K562 (cell line): ENCODE measurements around the gene SLC35B1. TPM values are rescaled to one million over a fixed set of nuclear protein-coding genes. Genes with fewer than 3 reads are reported as not detected.

Source experiments
- ATAC-seq: fragments of 200-7000 bp; cut with Tn5 transposase; 3 replicates; pipeline ENCODE4 v1.9.1; 2020; ENCODE audit warnings: moderate library complexity
- BruUV-seq: library from RNA; stranded (reverse); fragments of 400-500 nt; replicated peaks from 2 replicates; lab custom pipeline; 2021; lab: Mats Ljungman, UMichigan
- CTCF ChIA-PET: fragments of 300-600 bp; formaldehyde crosslinking; extraction: SDS; loops from one replicate; lab custom pipeline; 2021; ENCODE audit warnings: low intra/inter-chr PET ratio; lab: Yijun Ruan, JAX
- POLR2A ChIA-PET: fragments of 300-600, 350-650 bp; sonication (Branson Sonifier 250); formaldehyde crosslinking; extraction: SDS; loops from one replicate; lab custom pipeline; 2021; ENCODE audit warnings: antibody characterized with exemption, inconsistent platforms; lab: Yijun Ruan, JAX
- DNase-seq, 4 experiments: peaks; one replicate each; pipeline versions ENCODE4 v3.0.0 to v3.0.0-alpha.2; 2011 to 2018; ENCODE audit warnings: low spot score in 3 of 4, mixed read lengths in 3 of 4; ENCODE audit errors: extremely low read depth in 1 of 4
- FAIRE-seq: peaks from 2 replicates; lab custom pipeline; 2011; peaks lifted over from hg19 to GRCh38; lab: Jason Lieb, UNC
- H2AFZ ChIP-seq: 2 replicates; pipeline ENCODE4 v1.6.0; 2011; ENCODE audit warnings: low read depth, low read length, control low read depth, inconsistent platforms
- H3K27ac ChIP-seq: fragments of 200-600 bp; 3 replicates; pipeline ENCODE4 v1.8.0; 2011; ENCODE audit warnings: low read depth, mild to moderate bottlenecking, control low read depth, inconsistent platforms, low read length, moderate library complexity, mixed read lengths; ENCODE audit errors: extremely low read depth
- H3K27me3 ChIP-seq, 2 experiments: fragments of 300-600 bp in 1 of 2; 2 replicates in 1 of 2; 3 replicates in 1 of 2; pipeline versions ENCODE4 v1.6.0 to v1.8.0; 2011; ENCODE audit warnings: inconsistent platforms in 2 of 2, low read length in 2 of 2, mild to moderate bottlenecking in 1 of 2, mixed read lengths in 1 of 2, moderate library complexity in 1 of 2; ENCODE audit not compliant: control insufficient read depth in 2 of 2, insufficient read depth in 2 of 2
- H3K36me3 ChIP-seq: fragments of 300-600 bp; 3 replicates; pipeline ENCODE4 v1.8.0; 2011; ENCODE audit warnings: mild to moderate bottlenecking, low read length, inconsistent platforms; ENCODE audit not compliant: control insufficient read depth, insufficient read depth
- H3K4me1 ChIP-seq, 2 experiments: fragments of 200-600 bp in 1 of 2; replicated peaks in 1 of 2; 2 replicates in 1 of 2; 3 replicates in 1 of 2; pipeline versions ENCODE4 v1.5.1 to v1.8.0; 2011; ENCODE audit warnings: inconsistent platforms in 2 of 2, low read length in 2 of 2, mild to moderate bottlenecking in 1 of 2, mixed read lengths in 1 of 2, moderate library complexity in 1 of 2; ENCODE audit not compliant: control insufficient read depth in 2 of 2, insufficient read depth in 2 of 2
- H3K4me2 ChIP-seq: 2 replicates; pipeline ENCODE4 v1.6.1; 2011; ENCODE audit warnings: low read length, control low read depth, inconsistent platforms, mixed read lengths; ENCODE audit not compliant: insufficient read depth
- H3K4me3 ChIP-seq: fragments of 200-600 bp; sonication (generic), shearing (Covaris generic); 2 replicates; pipeline ENCODE4 v1.5.1; 2016; ENCODE audit warnings: control low read depth, inconsistent platforms
- H3K79me2 ChIP-seq: fragments of 200-600 bp; 3 replicates; pipeline ENCODE4 v1.8.0; 2011; ENCODE audit warnings: low read length, inconsistent platforms; ENCODE audit not compliant: control insufficient read depth, insufficient read depth
- H3K9ac ChIP-seq, 2 experiments: 2 replicates each; pipeline versions ENCODE4 v1.6.0 to v1.6.1; 2011; ENCODE audit warnings: low read depth in 2 of 2, low read length in 2 of 2, control low read depth in 1 of 2, inconsistent platforms in 1 of 2, mild to moderate bottlenecking in 1 of 2, mixed read lengths in 1 of 2; ENCODE audit not compliant: insufficient read depth in 1 of 2
- H3K9me1 ChIP-seq: one replicate; pipeline ENCODE4 v1.6.0; 2011; ENCODE audit warnings: inconsistent platforms, mild to moderate bottlenecking, low read length, moderate library complexity; ENCODE audit not compliant: control insufficient read depth, insufficient read depth
- H3K9me3 ChIP-seq: replicated peaks from 2 replicates; pipeline ENCODE4 v1.5.1; 2011; ENCODE audit warnings: low read depth, low read length, inconsistent platforms; ENCODE audit not compliant: control insufficient read depth, insufficient read depth
- H4K20me1 ChIP-seq: replicated peaks from 2 replicates; pipeline ENCODE4 v1.6.1; 2011; ENCODE audit warnings: low read length, inconsistent platforms, mixed read lengths; ENCODE audit not compliant: control insufficient read depth, insufficient read depth
- CHD1 ChIP-seq: fragments of 200-600 bp; sonication (generic); IDR thresholded peaks from one replicate; pipeline ENCODE4 v1.6.1; 2012; ENCODE audit warnings: mild to moderate bottlenecking, moderate library complexity, low read length, inconsistent platforms
- CREM ChIP-seq: IDR thresholded peaks from 2 replicates; pipeline ENCODE4 v1.6.1; 2014; ENCODE audit warnings: antibody characterized with exemption, low read depth
- HEY1 ChIP-seq: fragments of 250-450 bp; sonication (Bioruptor Pico); IDR thresholded peaks from 2 replicates; pipeline ENCODE4 v1.5.0; 2020; ENCODE audit warnings: mild to moderate bottlenecking, moderate library complexity, borderline replicate concordance
- HIVEP1 ChIP-seq: fragments of 250-450 bp; sonication (Bioruptor Pico); IDR thresholded peaks from 2 replicates; pipeline ENCODE4 v1.4.0; 2020; ENCODE audit warnings: mild to moderate bottlenecking
- NFIC ChIP-seq: fragments of 450-650 bp; IDR thresholded peaks from 2 replicates; pipeline ENCODE4 v1.6.1; 2017; ENCODE audit warnings: mild to moderate bottlenecking, inconsistent platforms
- NRF1 ChIP-seq, 2 experiments: fragments of 450-650 bp; IDR thresholded peaks in 1 of 2; conservative IDR thresholded peaks in 1 of 2; 2 replicates each; pipeline ENCODE4 v1.6.1; 2014; ENCODE audit warnings: mild to moderate bottlenecking in 2 of 2
- RBBP5 ChIP-seq: fragments of 200-600 bp; sonication (generic); IDR thresholded peaks from 2 replicates; pipeline ENCODE4 v1.6.1; 2012; ENCODE audit warnings: borderline replicate concordance, mild to moderate bottlenecking, low read length, control low read depth, inconsistent platforms; ENCODE audit not compliant: insufficient read depth, poor library complexity, severe bottlenecking
- SIN3A ChIP-seq, 2 experiments: fragments of 150-350 bp in 1 of 2; IDR thresholded peaks; 2 replicates each; pipeline ENCODE4 v1.6.1; 2011 to 2016; ENCODE audit warnings: borderline replicate concordance in 2 of 2, low read depth in 2 of 2, low read length in 2 of 2, mild to moderate bottlenecking in 2 of 2, moderate library complexity in 2 of 2; ENCODE audit not compliant: control insufficient read depth in 1 of 2
- SMARCB1 ChIP-seq: IDR thresholded peaks from 2 replicates; pipeline ENCODE4 v1.6.1; 2011; ENCODE audit warnings: improper control_type of control experiment, low read depth; ENCODE audit not compliant: insufficient read length
- SMC3 ChIP-seq: conservative IDR thresholded peaks from 2 replicates; pipeline ENCODE4 v1.6.1; 2011; ENCODE audit warnings: low read depth, low read length, improper control_type of control experiment; ENCODE audit not compliant: insufficient read depth
- SP2 ChIP-seq: IDR thresholded peaks from 2 replicates; pipeline ENCODE4 v1.6.1; 2011; ENCODE audit warnings: mild to moderate bottlenecking, low read depth, low read length, moderate library complexity; ENCODE audit not compliant: poor library complexity, severe bottlenecking; ENCODE audit errors: extremely low read depth
- TAF9B ChIP-seq: fragments of 450-650 bp; IDR thresholded peaks from 2 replicates; pipeline ENCODE4 v1.6.1; 2018; ENCODE audit warnings: mild to moderate bottlenecking; ENCODE audit not compliant: partially characterized antibody
- XRCC5 ChIP-seq: fragments of 200-400 bp; formaldehyde crosslinking; IDR thresholded peaks from 2 replicates; pipeline ENCODE4 v1.6.1; 2017; ENCODE audit warnings: low read depth, mild to moderate bottlenecking, low read length
- YBX1 ChIP-seq: fragments of 450-650 bp; IDR thresholded peaks from 2 replicates; pipeline ENCODE4 v1.7.1; 2016; ENCODE audit warnings: mild to moderate bottlenecking
- ZBTB8A ChIP-seq: fragments of 450-650 bp; IDR thresholded peaks from 2 replicates; pipeline ENCODE4 v1.6.1; 2018; ENCODE audit warnings: mild to moderate bottlenecking, moderate library complexity; ENCODE audit not compliant: partially characterized antibody
- ZFP36 ChIP-seq: fragments of 150-350 bp; IDR thresholded peaks from 2 replicates; pipeline ENCODE4 v1.6.1; 2018; ENCODE audit warnings: low read length, low read depth; ENCODE audit not compliant: partially characterized antibody
- ZNF217 ChIP-seq: sonication (generic); formaldehyde crosslinking; IDR thresholded peaks from 2 replicates; pipeline ENCODE4 v1.8.0; 2022; ENCODE audit warnings: mild to moderate bottlenecking, missing genetic modification reagents
- ZNF324 ChIP-seq: fragments of 250-450 bp; sonication (Bioruptor Pico); IDR thresholded peaks from 2 replicates; pipeline ENCODE4 v1.4.0; 2020; ENCODE audit warnings: mild to moderate bottlenecking
- ZNF830 ChIP-seq: fragments of 250-450 bp; sonication (Bioruptor Pico); IDR thresholded peaks from 2 replicates; pipeline ENCODE4 v1.5.0; 2021; ENCODE audit warnings: mild to moderate bottlenecking
- WGBS: fragments of 100-300 bp; shearing (Covaris generic); methylation state at CpG from one replicate; pipeline ENCODE4 v1.1.6; 2016; ENCODE audit warnings: low coverage, mixed read lengths; ENCODE audit not compliant: insufficient coverage; ENCODE audit errors: missing lambda C conversion rate; 5-methylcytosine and 5-hydroxymethylcytosine counted together
- in situ Hi-C: fragments of 300-500 bp; cut with MboI; formaldehyde crosslinking; loops from 4 replicates; pipeline ENCODE4 v1.15.0; 2018; ENCODE audit warnings: inconsistent platforms, mixed read lengths
- intact Hi-C: fragments of 100-400 bp; cut with micrococcal nuclease; formaldehyde crosslinking; loops from 2 replicates; pipeline ENCODE4 v1.14.2; 2022
- polyA plus RNA-seq, 8 experiments: library from polyadenylated mRNA; depleted of rRNA in 4 of 8; stranded (reverse) in 5 of 8; unstranded in 3 of 8; fragments of >200 nt; fragmentation: Nextera tagmentation in 2 of 8; fragmentation: Illumina TruSeq in 1 of 8; extraction: Ambion mirVana in 2 of 8; extraction: Trizol in 1 of 8; gene quantifications; 2 replicates each; pipeline versions ENCODE4 v1.2.1 to v1.2.3, GENCODE V29; 2011 to 2014; ENCODE audit warnings: inconsistent platforms in 1 of 8, missing spikeins in 1 of 8
- total RNA-seq, 7 experiments: library from RNA; depleted of rRNA in 6 of 7; stranded (reverse); fragments of >200 nt in 6 of 7; fragmentation: Illumina TruSeq in 2 of 7; extraction: Trizol in 2 of 7; gene quantifications; 2 replicates each; pipeline versions ENCODE4 v1.2.1 to v1.2.3, GENCODE V29; 2011 to 2021; ENCODE audit warnings: low replicate concordance in 1 of 7
- TF ChIP-seq, protein P1 (sequence below): fragments of 250-450 bp; sonication (Bioruptor Pico); IDR thresholded peaks from 2 replicates; pipeline ENCODE4 v1.8.0; 2021; ENCODE audit warnings: moderate library complexity, mild to moderate bottlenecking, inconsistent platforms

The SLC35B1 gene
- total and polyA plus RNA-seq, 9 of the 15 experiments (the other 6 are each of a cell fraction or from before 2014, with no cell fraction given), result 51.4 to 87.9 (median 66.3) TPM

GRCh38 chr17:49691086-49691676, 16.6 kb downstream of the SLC35B1 start:
- no peak for DNase-seq
- Histone ChIP-seq H4K20me1 (no peaks in the 10 kb centered on the region; the same call in 1 of the 2 replicates), H2AFZ (peak overlapping the region; percentile 63; the same call in 1 of the 2 replicates)
- ATAC-seq, result no peak
- TF ChIP-seq HEY1 (CRISPR knock-in tag) (no peak), RBBP5 (no peak), ZNF830 (CRISPR knock-in tag) (no peak), SP2 (no peak), ZFP36 (no peak), XRCC5 (no peak), CREM (no peak), SIN3A (IDR thresholded peaks at IDR 0.05; ENCODE audit: borderline replicate concordance in 2 of 2, control insufficient read depth in 1 of 2, low read depth in 2 of 2, low read length in 2 of 2) (no peak), SMC3 (no peak), HIVEP1 (no peak), TAF9B (no peak), YBX1 (no peak), NFIC (no peak), NRF1 (conservative IDR thresholded peaks at IDR 0.05 in 1 of 2, IDR thresholded peaks at IDR 0.05 in 1 of 2) (no peak), ZBTB8A (no peak), CHD1 (no peak), ZNF324 (CRISPR knock-in tag) (no peak), SMARCB1 (no peak), ZNF217 (CRISPR knock-in tag) (no peak)
- TF ChIP-seq, protein P1, sequence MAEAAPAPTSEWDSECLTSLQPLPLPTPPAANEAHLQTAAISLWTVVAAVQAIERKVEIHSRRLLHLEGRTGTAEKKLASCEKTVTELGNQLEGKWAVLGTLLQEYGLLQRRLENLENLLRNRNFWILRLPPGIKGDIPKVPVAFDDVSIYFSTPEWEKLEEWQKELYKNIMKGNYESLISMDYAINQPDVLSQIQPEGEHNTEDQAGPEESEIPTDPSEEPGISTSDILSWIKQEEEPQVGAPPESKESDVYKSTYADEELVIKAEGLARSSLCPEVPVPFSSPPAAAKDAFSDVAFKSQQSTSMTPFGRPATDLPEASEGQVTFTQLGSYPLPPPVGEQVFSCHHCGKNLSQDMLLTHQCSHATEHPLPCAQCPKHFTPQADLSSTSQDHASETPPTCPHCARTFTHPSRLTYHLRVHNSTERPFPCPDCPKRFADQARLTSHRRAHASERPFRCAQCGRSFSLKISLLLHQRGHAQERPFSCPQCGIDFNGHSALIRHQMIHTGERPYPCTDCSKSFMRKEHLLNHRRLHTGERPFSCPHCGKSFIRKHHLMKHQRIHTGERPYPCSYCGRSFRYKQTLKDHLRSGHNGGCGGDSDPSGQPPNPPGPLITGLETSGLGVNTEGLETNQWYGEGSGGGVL (CRISPR knock-in tag), result no peak
- TF ChIP-seq, all 486 proteins: peak for 0
- 19% methylated on average over 9 of the region's 9 CpGs for WGBS
- BruUV-seq, result no TSS peak
- FAIRE-seq, result no peak
- Histone ChIP-seq H3K27ac (no peak overlapping the region), H3K9me1 (no peaks in the 10 kb centered on the region), H3K36me3 (no peaks in the 10 kb centered on the region), H3K9ac (no peak overlapping the region), H3K4me2 (no peak overlapping the region), H3K4me1 (peaks cover 4 to 5% of the 10 kb centered on the region in 2 experiments; a peak in 1 of 5 replicates), H3K9me3 (no peaks in the 10 kb centered on the region), H3K4me3 (no peak overlapping the region), H3K79me2 (no peaks in the 10 kb centered on the region), H3K27me3 (no peaks in the 10 kb centered on the region; a peak in 1 of 5 replicates)
- intact Hi-C loops (loop anchor here (10.0 kb wide), 1 partner anchor 276 kb away; the partner anchor contains the start of gene PHB1), in situ Hi-C loops (no loop called here)
- POLR2A ChIA-PET, result interaction anchor here (0.7 to 1.7 kb wide), 5 partner anchors 8 to 235 kb away, joined by 3 to 6 read pairs (median 3); no protein-coding TSS in a partner anchor
- CTCF ChIA-PET, result no interaction called here
